Activated CD4-positive, alpha-beta T cell treated with anti-CD3 and anti-CD28 coated beads, Interleukin-2, amount 50 U/mL, for 48 hours (primary cell): Measurements from ENCODE around the gene GPD2.
"Not testable (repeated sequence)": the region's sequence is repeated elsewhere in the genome, so short reads cannot be mapped to it uniquely, and the experiment has no call there.

Experiments
- DNase-seq, 2 experiments: peaks; one replicate each; pipeline ENCODE4 v3.0.0-alpha.2; 2020

Gene GPD2

GRCh38 chr2:156476021-156476849 is 40.1 kb downstream of the GPD2 start:
- no peak for DNase-seq

GRCh38 chr2:156476850-156477206 is 40.6 kb downstream of the GPD2 start:
- no peak for DNase-seq

- no peak for DNase-seq
Measured at GRCh38 chr2:156480376-156480775, 44.2 kb downstream of the GPD2 start.

GRCh38 chr2:156481312-156481711 is 45.1 kb downstream of the GPD2 start:
- DNase-seq = no peak

GRCh38 chr2:156483741-156484173 is 47.6 kb downstream of the GPD2 start:
- DNase-seq = no peak

- no peak for DNase-seq
Measured at GRCh38 chr2:156486147-156486546, 50.0 kb downstream of the GPD2 start.

- DNase-seq = no peak
Measured at GRCh38 chr2:156486614-156487013, 50.4 kb downstream of the GPD2 start.

- no peak for DNase-seq
Measured at GRCh38 chr2:156489195-156489594, 53.0 kb downstream of the GPD2 start.

- no peak for DNase-seq
Measured at GRCh38 chr2:156489750-156490465, 53.7 kb downstream of the GPD2 start.

GRCh38 chr2:156490466-156490840 is 54.3 kb downstream of the GPD2 start:
- DNase-seq = no peak

- DNase-seq = no peak
Measured at GRCh38 chr2:156491176-156491575, 55.0 kb downstream of the GPD2 start.

- no peak for DNase-seq
Measured at GRCh38 chr2:156492979-156493378, 56.8 kb downstream of the GPD2 start.

- not testable (repeated sequence) for DNase-seq
Measured at GRCh38 chr2:156495998-156496397, 59.8 kb downstream of the GPD2 start.

- no peak for DNase-seq
Measured at GRCh38 chr2:156505696-156506095, 69.5 kb downstream of the GPD2 start.

- DNase-seq = no peak
Measured at GRCh38 chr2:156511122-156511521, 74.9 kb downstream of the GPD2 start.

- DNase-seq = no peak
Measured at GRCh38 chr2:156511803-156512202, 75.6 kb downstream of the GPD2 start.

GRCh38 chr2:156512451-156512850 is 76.3 kb downstream of the GPD2 start:
- DNase-seq = no peak

- DNase-seq = no peak
Measured at GRCh38 chr2:156513219-156513618, 77.0 kb downstream of the GPD2 start.

- no peak for DNase-seq
Measured at GRCh38 chr2:156517419-156517818, 81.2 kb downstream of the GPD2 start.

GRCh38 chr2:156518138-156518537 is 82.0 kb downstream of the GPD2 start:
- DNase-seq = no peak

GRCh38 chr2:156522864-156523440 is 86.8 kb downstream of the GPD2 start:
- DNase-seq = no peak

GRCh38 chr2:156526950-156527636 is 90.9 kb downstream of the GPD2 start:
- no peak for DNase-seq

GRCh38 chr2:156528583-156528982 is 92.4 kb downstream of the GPD2 start:
- not testable (repeated sequence) for DNase-seq
